Fibroblast of lung (primary cell): ENCODE measurements around the gene IER5L. TPM values are rescaled to one million over a fixed set of nuclear protein-coding genes. Genes with fewer than 3 reads are reported as not detected.

Experiments used
- DNase-seq, 2 donors: peaks; one replicate each; pipeline versions ENCODE4 v3.0.0 to v3.0.0-alpha.2; 2010; ENCODE audit warnings: low read depth in 2 of 2
- H2AFZ ChIP-seq: 2 replicates; pipeline ENCODE4 v1.5.1; 2012; ENCODE audit warnings: low read length, control low read depth, inconsistent platforms
- H3K27ac ChIP-seq: 2 replicates; pipeline ENCODE4 v1.5.1; 2011; ENCODE audit warnings: low read length, control low read depth; ENCODE audit not compliant: insufficient read depth
- H3K27me3 ChIP-seq: 2 replicates; pipeline ENCODE4 v1.5.1; 2011; ENCODE audit warnings: mild to moderate bottlenecking, low read length; ENCODE audit not compliant: control insufficient read depth, insufficient read depth
- H3K36me3 ChIP-seq: 2 replicates; pipeline ENCODE4 v1.5.1; 2011; ENCODE audit warnings: low read length; ENCODE audit not compliant: control insufficient read depth, insufficient read depth
- H3K4me1 ChIP-seq: 2 replicates; pipeline ENCODE4 v1.5.1; 2011; ENCODE audit warnings: low read length; ENCODE audit not compliant: control insufficient read depth, insufficient read depth; ENCODE audit errors: extremely low read depth
- H3K4me2 ChIP-seq: 2 replicates; pipeline ENCODE4 v1.5.1; 2011; ENCODE audit warnings: low read length, control low read depth; ENCODE audit not compliant: insufficient read depth; ENCODE audit errors: extremely low read depth
- H3K4me3 ChIP-seq, 4 experiments: fragments of 200-600 bp in 1 of 4; sonication (generic) in 1 of 4; replicated peaks in 1 of 4; 2 replicates each; pipeline ENCODE4 v1.5.1; 2011 to 2016; ENCODE audit warnings: low read length in 4 of 4, low read depth in 3 of 4, mild to moderate bottlenecking in 3 of 4, control low read depth in 2 of 4, inconsistent platforms in 1 of 4, mixed read lengths in 1 of 4; ENCODE audit not compliant: insufficient read depth in 1 of 4; ENCODE audit errors: control extremely low read depth in 1 of 4
- H3K79me2 ChIP-seq: 2 replicates; pipeline ENCODE4 v1.5.1; 2012; ENCODE audit warnings: mild to moderate bottlenecking, low read length, inconsistent platforms; ENCODE audit not compliant: control insufficient read depth, insufficient read depth
- H3K9ac ChIP-seq: 2 replicates; pipeline ENCODE4 v1.5.1; 2011; ENCODE audit warnings: mild to moderate bottlenecking, low read length, control low read depth; ENCODE audit not compliant: insufficient read depth
- H3K9me3 ChIP-seq: 2 replicates; pipeline ENCODE4 v1.5.1; 2012; ENCODE audit warnings: low read depth, low read length; ENCODE audit not compliant: control insufficient read depth, insufficient read depth
- H4K20me1 ChIP-seq: 2 replicates; pipeline ENCODE4 v1.5.1; 2011; ENCODE audit warnings: low read length; ENCODE audit not compliant: control insufficient read depth, insufficient read depth; ENCODE audit errors: extremely low read depth
- EZH2 ChIP-seq: IDR thresholded peaks from 2 replicates; pipeline ENCODE4 v1.5.1; 2012; ENCODE audit warnings: low read length, control low read depth, mild to moderate bottlenecking; ENCODE audit errors: missing control alignments
- polyA plus RNA-seq, 2 donors: library from polyadenylated mRNA; depleted of rRNA in 1 of 2; stranded (reverse) in 1 of 2; unstranded in 1 of 2; fragments of >200 nt; gene quantifications; 2 replicates each; pipeline ENCODE4 v1.2.1, GENCODE V29; 2011 to 2012; ENCODE audit warnings: missing spikeins in 1 of 2
- total RNA-seq: library from RNA; depleted of rRNA; stranded (reverse); fragments of >200 nt; gene quantifications from 2 replicates; pipeline ENCODE4 v1.2.1, GENCODE V29; 2014
- TF ChIP-seq, protein P1 (sequence below), 2 donors: IDR thresholded peaks in 1 of 2; conservative IDR thresholded peaks in 1 of 2; 1 replicate in 1 of 2; 2 replicates in 1 of 2; pipeline ENCODE4 v1.5.1; 2011 to 2012; ENCODE audit warnings: low read length in 2 of 2, control low read depth in 1 of 2, inconsistent platforms in 1 of 2, low read depth in 1 of 2, mild to moderate bottlenecking in 1 of 2

IER5L gene
- total and polyA plus RNA-seq, 2 donors (not counting 1 experiment from before 2014, with no cell fraction given): 9.2 to 71.5 TPM

DNA sequence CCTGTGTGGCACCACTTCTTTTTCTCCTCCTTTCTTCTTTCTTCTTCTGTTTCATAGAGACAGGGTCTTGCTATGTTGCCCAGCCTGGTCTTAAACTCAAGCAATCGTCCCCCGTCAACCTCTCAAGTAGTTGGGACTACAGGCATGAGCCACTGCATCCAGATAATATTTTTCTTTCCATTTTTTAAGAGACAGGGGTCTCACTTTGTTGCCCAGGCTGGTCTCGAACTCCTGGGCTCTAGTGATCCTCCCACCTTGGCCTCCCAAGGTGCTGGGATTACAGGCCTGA lies 47.4 kb upstream of the IER5L start:
- no peak for TF ChIP-seq EZH2
- TF ChIP-seq, protein P1, sequence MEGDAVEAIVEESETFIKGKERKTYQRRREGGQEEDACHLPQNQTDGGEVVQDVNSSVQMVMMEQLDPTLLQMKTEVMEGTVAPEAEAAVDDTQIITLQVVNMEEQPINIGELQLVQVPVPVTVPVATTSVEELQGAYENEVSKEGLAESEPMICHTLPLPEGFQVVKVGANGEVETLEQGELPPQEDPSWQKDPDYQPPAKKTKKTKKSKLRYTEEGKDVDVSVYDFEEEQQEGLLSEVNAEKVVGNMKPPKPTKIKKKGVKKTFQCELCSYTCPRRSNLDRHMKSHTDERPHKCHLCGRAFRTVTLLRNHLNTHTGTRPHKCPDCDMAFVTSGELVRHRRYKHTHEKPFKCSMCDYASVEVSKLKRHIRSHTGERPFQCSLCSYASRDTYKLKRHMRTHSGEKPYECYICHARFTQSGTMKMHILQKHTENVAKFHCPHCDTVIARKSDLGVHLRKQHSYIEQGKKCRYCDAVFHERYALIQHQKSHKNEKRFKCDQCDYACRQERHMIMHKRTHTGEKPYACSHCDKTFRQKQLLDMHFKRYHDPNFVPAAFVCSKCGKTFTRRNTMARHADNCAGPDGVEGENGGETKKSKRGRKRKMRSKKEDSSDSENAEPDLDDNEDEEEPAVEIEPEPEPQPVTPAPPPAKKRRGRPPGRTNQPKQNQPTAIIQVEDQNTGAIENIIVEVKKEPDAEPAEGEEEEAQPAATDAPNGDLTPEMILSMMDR (conservative IDR thresholded peaks at IDR 0.05 in 1 of 2, IDR thresholded peaks at IDR 0.05 in 1 of 2; ENCODE audit: low read depth in 1 of 2, low read length in 2 of 2): no peak
- Histone ChIP-seq H3K9ac (no peak overlapping the region), H3K27ac (no peak overlapping the region), H3K36me3 (no peaks in the 10 kb centered on the region), H4K20me1 (no peaks in the 10 kb centered on the region), H2AFZ (no peak overlapping the region), H3K9me3 (no peaks in the 10 kb centered on the region), H3K4me2 (peak overlapping the region; percentile 35), H3K27me3 (no peaks in the 10 kb centered on the region), H3K79me2 (no peaks in the 10 kb centered on the region), H3K4me3 (no peak overlapping the region), H3K4me1 (peaks cover 3% of the 10 kb centered on the region)
- DNase-seq: no peak

GRCh38 chr9:129224618-129225489 lies 46.8 kb upstream of the IER5L start:
- Histone ChIP-seq H3K27me3 (no peaks in the 10 kb centered on the region), H3K9me3 (no peaks in the 10 kb centered on the region), H3K27ac (no peak overlapping the region), H3K36me3 (no peaks in the 10 kb centered on the region), H3K79me2 (no peaks in the 10 kb centered on the region), H4K20me1 (no peaks in the 10 kb centered on the region), H3K4me3 (no peak overlapping the region), H3K4me1 (peaks cover 3% of the 10 kb centered on the region), H3K4me2 (peak overlapping the region; percentile 35), H3K9ac (no peak overlapping the region), H2AFZ (no peak overlapping the region)
- TF ChIP-seq EZH2: no peak
- TF ChIP-seq, protein P1 (conservative IDR thresholded peaks at IDR 0.05 in 1 of 2, IDR thresholded peaks at IDR 0.05 in 1 of 2; ENCODE audit: low read depth in 1 of 2, low read length in 2 of 2): no peak
- no peak for DNase-seq

DNA sequence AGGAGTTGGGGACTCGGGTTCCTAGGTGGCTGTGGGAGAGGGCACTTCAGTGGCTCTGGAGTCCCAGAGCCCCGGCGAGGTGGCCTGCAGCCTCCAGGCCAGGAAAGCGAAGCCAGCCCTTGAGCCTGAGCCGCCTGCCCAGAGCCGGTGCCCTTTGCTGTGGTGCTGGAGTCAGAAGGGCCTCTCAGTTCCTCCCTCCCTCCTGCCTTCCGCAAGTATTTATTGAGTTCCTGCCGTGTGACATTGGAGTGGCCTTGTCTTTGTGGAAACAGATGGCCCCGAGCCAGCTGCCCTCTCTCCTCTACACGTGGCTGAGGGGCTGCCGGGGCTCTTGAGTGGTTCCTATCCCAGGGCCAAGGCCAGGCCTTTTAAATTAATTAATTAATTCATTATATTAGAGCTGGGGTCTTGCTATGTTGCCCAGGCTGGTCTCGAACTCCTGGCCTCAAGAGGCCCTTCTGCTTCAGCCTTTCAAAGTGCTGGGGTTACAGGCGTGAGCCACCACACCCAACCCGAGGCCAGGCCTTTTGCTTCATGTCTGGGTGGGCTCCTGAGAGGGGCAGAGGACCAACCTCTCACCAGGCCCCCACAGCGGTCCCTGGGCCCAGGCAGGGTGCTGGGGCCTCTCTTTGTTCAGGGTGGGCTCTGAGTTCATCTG lies 45.6 kb upstream of the IER5L start:
- H3K9ac ChIP-seq: no peak overlapping the region
- no peak for DNase-seq
- peaks cover 3% of the 10 kb centered on the region for H3K4me1 ChIP-seq
- no peaks in the 10 kb centered on the region for H3K9me3 ChIP-seq
- no peak for TF ChIP-seq EZH2
- TF ChIP-seq, protein P1 (conservative IDR thresholded peaks at IDR 0.05 in 1 of 2, IDR thresholded peaks at IDR 0.05 in 1 of 2; ENCODE audit: low read depth in 1 of 2, low read length in 2 of 2): no peak
- H3K79me2 ChIP-seq: no peaks in the 10 kb centered on the region
- no peak overlapping the region for H2AFZ ChIP-seq
- H3K27me3 ChIP-seq: no peaks in the 10 kb centered on the region
- no peaks in the 10 kb centered on the region for H4K20me1 ChIP-seq
- H3K4me3 ChIP-seq: no peak overlapping the region
- no peak overlapping the region for H3K4me2 ChIP-seq
- no peaks in the 10 kb centered on the region for H3K36me3 ChIP-seq
- no peak overlapping the region for H3K27ac ChIP-seq
